H1 (cell line): ENCODE data around the gene ABCC2. TPM values are rescaled to one million over a fixed set of nuclear protein-coding genes. Genes with fewer than 3 reads are reported as not detected.

Source experiments
- CEBPB ChIP-seq: IDR thresholded peaks from 2 replicates; pipeline ENCODE4 v1.6.1; 2012; ENCODE audit warnings: low read depth, low read length
- CREB1 ChIP-seq: IDR thresholded peaks from 2 replicates; pipeline ENCODE4 v1.6.1; 2012; ENCODE audit warnings: inconsistent platforms
- RBBP5 ChIP-seq: IDR thresholded peaks from 2 replicates; pipeline ENCODE4 v1.7.1; 2012; ENCODE audit warnings: low read depth, mild to moderate bottlenecking, inconsistent platforms, low read length, moderate library complexity, borderline replicate concordance
- SAP30 ChIP-seq: fragments of 300-600 bp; sonication (generic); IDR thresholded peaks from 2 replicates; pipeline ENCODE4 v1.7.1; 2012; ENCODE audit warnings: low read length, moderate library complexity, mild to moderate bottlenecking, inconsistent platforms; ENCODE audit not compliant: insufficient read depth, insufficient replicate concordance
- polyA plus RNA-seq, 7 experiments: library from polyadenylated mRNA; depleted of rRNA in 3 of 7; stranded (reverse) in 5 of 7; unstranded in 2 of 7; fragments of >200 nt in 5 of 7; fragments of 200-250 nt in 2 of 7; gene quantifications; 1 replicate in 5 of 7; 2 replicates in 1 of 7; 4 replicates in 1 of 7; pipeline versions ENCODE4 v1.2.1 to v1.2.3, GENCODE V29; 2011 to 2013; ENCODE audit warnings: missing spikeins in 2 of 7, mixed read lengths in 2 of 7
- total RNA-seq: library from RNA; stranded (reverse); fragmentation: NEBNext Ultra II Directional; extraction: Animal tissue kit (Norgen Biotek cat#: 25700); gene quantifications from 2 replicates; pipeline ENCODE4 v1.2.1, GENCODE V29; 2021

ABCC2 gene
- total and polyA plus RNA-seq, 2 of the 8 experiments (the other 6 are each of a cell fraction or from before 2014, with no cell fraction given), result 0.74 to 1.1 TPM

- TF ChIP-seq SAP30, result no peak
- no peak for TF ChIP-seq CREB1
- no peak for TF ChIP-seq CEBPB
- no peak for TF ChIP-seq RBBP5
These were observed 3.1 kb upstream of the ABCC2 start (continued) for GRCh38 chr10:99779335-99779734.
